MM.1S (cell line): ENCODE results near the gene UXS1.

Source experiments
- DNase-seq: peaks from one replicate; pipeline ENCODE4 v3.0.0-alpha.2; 2015
- H2AFZ ChIP-seq: fragments of 300-600 bp; sonication (generic); 2 replicates; pipeline ENCODE4 v1.6.0; 2016; ENCODE audit warnings: antibody characterized with exemption, low read length
- H3F3A ChIP-seq: fragments of 300-600 bp; sonication (generic); 2 replicates; pipeline ENCODE4 v1.6.1; 2016; ENCODE audit warnings: mild to moderate bottlenecking, antibody characterized with exemption, low read length, moderate library complexity, mixed read lengths; ENCODE audit not compliant: insufficient read depth
- H3K27ac ChIP-seq: fragments of 300-600 bp; sonication (generic); 2 replicates; pipeline ENCODE4 v1.5.1; 2016; ENCODE audit warnings: mild to moderate bottlenecking, low read length
- H3K27me3 ChIP-seq: fragments of 300-600 bp; sonication (generic); replicated peaks from 2 replicates; pipeline ENCODE4 v1.6.0; 2016; ENCODE audit warnings: low read length; ENCODE audit not compliant: insufficient read depth
- H3K36me3 ChIP-seq: fragments of 300-600 bp; sonication (generic); replicated peaks from 2 replicates; pipeline ENCODE4 v1.6.1; 2016; ENCODE audit warnings: mild to moderate bottlenecking, low read length, mixed read lengths; ENCODE audit not compliant: insufficient read depth
- H3K4me1 ChIP-seq: fragments of 300-600 bp; sonication (generic); 2 replicates; pipeline ENCODE4 v1.6.1; 2016; ENCODE audit warnings: low read length, mixed read lengths
- H3K4me2 ChIP-seq: fragments of 300-600 bp; sonication (generic); 2 replicates; pipeline ENCODE4 v1.6.0; 2016; ENCODE audit warnings: low read depth, low read length
- H3K4me3 ChIP-seq: fragments of 300-600 bp; sonication (generic); 2 replicates; pipeline ENCODE4 v1.5.1; 2016; ENCODE audit warnings: low read length, mixed read lengths
- H3K79me2 ChIP-seq: fragments of 300-600 bp; sonication (generic); 2 replicates; pipeline ENCODE4 v1.6.1; 2016; ENCODE audit warnings: mixed run types, low read length, mixed read lengths
- H3K9ac ChIP-seq: fragments of 300-600 bp; sonication (generic); 2 replicates; pipeline ENCODE4 v1.6.1; 2016; ENCODE audit warnings: low read length, mixed read lengths
- H3K9me2 ChIP-seq: fragments of 300-600 bp; sonication (generic); replicated peaks from 2 replicates; pipeline ENCODE4 v1.6.1; 2016; ENCODE audit warnings: mild to moderate bottlenecking, low read length, mixed read lengths; ENCODE audit not compliant: insufficient read depth
- H3K9me3 ChIP-seq: fragments of 300-600 bp; sonication (generic); replicated peaks from 2 replicates; pipeline ENCODE4 v1.6.1; 2016; ENCODE audit warnings: mild to moderate bottlenecking, low read length, mixed read lengths; ENCODE audit not compliant: insufficient read depth
- H4K20me1 ChIP-seq: fragments of 300-600 bp; sonication (generic); 2 replicates; pipeline ENCODE4 v1.6.1; 2016; ENCODE audit warnings: mild to moderate bottlenecking, low read length, moderate library complexity, mixed read lengths; ENCODE audit not compliant: insufficient read depth
- EZH2 ChIP-seq: fragments of 300-600 bp; sonication (generic); optimal IDR thresholded peaks from 2 replicates; pipeline ENCODE3; 2017; ENCODE audit warnings: low read depth, mild to moderate bottlenecking, antibody characterized with exemption, low read length, mixed read lengths
- EZH2phosphoT487 ChIP-seq: fragments of 300-600 bp; sonication (generic); IDR thresholded peaks from 2 replicates; pipeline ENCODE4 v1.6.1; 2018; ENCODE audit warnings: antibody characterized with exemption, low read length
- TF ChIP-seq, protein P1 (sequence below): fragments of 300-600 bp; sonication (generic); IDR thresholded peaks from 2 replicates; pipeline ENCODE4 v1.5.1; 2016; ENCODE audit warnings: antibody characterized with exemption, low read length, mixed read lengths

UXS1 gene

DNA sequence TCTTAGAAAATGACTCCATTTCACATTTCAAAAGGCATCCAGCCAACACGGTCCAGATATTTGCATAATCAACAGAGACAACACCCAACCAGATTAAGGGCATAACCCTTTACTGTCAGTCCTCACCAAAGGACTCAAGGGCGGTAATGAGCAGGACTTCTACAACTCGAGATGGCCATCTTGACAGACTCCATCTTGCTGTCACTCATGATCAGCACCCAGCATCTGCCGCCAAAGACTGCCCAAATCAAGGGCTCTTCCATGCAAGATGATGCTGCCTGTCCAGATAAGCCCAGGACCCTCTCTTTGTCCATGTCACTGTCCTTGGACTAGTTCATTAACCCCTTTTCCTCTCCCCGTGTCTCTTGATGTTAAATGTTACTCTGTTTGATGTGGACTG lies 77.9 kb downstream of the UXS1 start:
- Histone ChIP-seq H2AFZ (no peak overlapping the region), H4K20me1 (no peaks in the 10 kb centered on the region), H3K9me3 (no peaks in the 10 kb centered on the region), H3F3A (no peaks in the 10 kb centered on the region), H3K4me2 (no peak overlapping the region), H3K9me2 (no peaks in the 10 kb centered on the region), H3K27me3 (no peaks in the 10 kb centered on the region), H3K36me3 (no peaks in the 10 kb centered on the region), H3K9ac (no peak overlapping the region), H3K4me3 (no peak overlapping the region), H3K4me1 (no peaks in the 10 kb centered on the region), H3K27ac (no peak overlapping the region), H3K79me2 (no peaks in the 10 kb centered on the region)
- DNase-seq, result no peak
- TF ChIP-seq, protein P1, sequence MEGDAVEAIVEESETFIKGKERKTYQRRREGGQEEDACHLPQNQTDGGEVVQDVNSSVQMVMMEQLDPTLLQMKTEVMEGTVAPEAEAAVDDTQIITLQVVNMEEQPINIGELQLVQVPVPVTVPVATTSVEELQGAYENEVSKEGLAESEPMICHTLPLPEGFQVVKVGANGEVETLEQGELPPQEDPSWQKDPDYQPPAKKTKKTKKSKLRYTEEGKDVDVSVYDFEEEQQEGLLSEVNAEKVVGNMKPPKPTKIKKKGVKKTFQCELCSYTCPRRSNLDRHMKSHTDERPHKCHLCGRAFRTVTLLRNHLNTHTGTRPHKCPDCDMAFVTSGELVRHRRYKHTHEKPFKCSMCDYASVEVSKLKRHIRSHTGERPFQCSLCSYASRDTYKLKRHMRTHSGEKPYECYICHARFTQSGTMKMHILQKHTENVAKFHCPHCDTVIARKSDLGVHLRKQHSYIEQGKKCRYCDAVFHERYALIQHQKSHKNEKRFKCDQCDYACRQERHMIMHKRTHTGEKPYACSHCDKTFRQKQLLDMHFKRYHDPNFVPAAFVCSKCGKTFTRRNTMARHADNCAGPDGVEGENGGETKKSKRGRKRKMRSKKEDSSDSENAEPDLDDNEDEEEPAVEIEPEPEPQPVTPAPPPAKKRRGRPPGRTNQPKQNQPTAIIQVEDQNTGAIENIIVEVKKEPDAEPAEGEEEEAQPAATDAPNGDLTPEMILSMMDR, result no peak
- no peak for TF ChIP-seq EZH2
- no peak for TF ChIP-seq EZH2phosphoT487

DNA sequence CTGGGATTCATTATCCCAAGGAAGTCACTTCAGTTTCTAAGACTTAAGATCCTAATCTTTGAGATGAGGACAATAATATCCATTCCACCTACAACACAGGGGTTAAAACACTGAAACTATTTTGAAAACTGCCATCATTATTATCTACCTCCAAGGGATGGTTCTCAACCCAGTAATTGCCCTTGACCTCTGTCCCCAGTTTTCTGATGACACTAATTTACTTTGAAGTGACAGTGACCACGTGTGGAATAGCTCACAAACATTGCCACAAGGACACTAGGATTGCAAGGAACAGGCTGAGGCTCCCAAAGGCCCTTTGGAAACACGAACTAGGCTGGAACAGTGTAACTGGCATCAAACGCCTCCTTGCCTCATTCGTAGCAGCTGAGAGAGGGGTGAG lies 78.4 kb downstream of the UXS1 start:
- TF ChIP-seq, protein P1, result no peak
- TF ChIP-seq EZH2phosphoT487, result no peak
- TF ChIP-seq EZH2, result no peak
- H3K4me3 ChIP-seq, result no peak overlapping the region
- H4K20me1 ChIP-seq, result no peaks in the 10 kb centered on the region
- H3F3A ChIP-seq, result no peaks in the 10 kb centered on the region
- H3K27me3 ChIP-seq, result no peaks in the 10 kb centered on the region
- no peaks in the 10 kb centered on the region for H3K9me3 ChIP-seq
- H3K4me2 ChIP-seq, result no peak overlapping the region
- H3K9me2 ChIP-seq, result no peaks in the 10 kb centered on the region
- no peak overlapping the region for H3K9ac ChIP-seq
- H2AFZ ChIP-seq, result no peak overlapping the region
- H3K79me2 ChIP-seq, result no peaks in the 10 kb centered on the region
- no peaks in the 10 kb centered on the region for H3K4me1 ChIP-seq
- no peak overlapping the region for H3K27ac ChIP-seq
- no peak for DNase-seq
- H3K36me3 ChIP-seq, result no peaks in the 10 kb centered on the region

DNA sequence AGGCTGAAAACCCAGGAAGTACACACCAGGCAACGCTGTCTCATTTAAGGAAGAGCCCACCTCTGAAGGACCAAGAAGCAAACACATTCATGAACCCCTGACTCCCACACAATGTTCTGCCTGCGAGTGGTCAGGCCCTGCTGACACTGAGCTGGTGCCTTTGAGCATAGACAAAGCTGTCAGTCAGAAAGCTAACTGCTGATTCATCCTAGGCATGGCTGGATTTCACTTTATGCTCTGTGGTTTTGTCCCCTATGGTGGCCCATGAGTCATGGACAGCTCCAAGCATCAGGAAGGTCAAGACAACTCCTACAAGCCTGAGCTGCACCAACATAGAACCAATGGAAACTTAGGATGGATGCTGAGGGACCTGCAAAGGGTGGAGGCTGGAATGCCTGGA lies 78.9 kb downstream of the UXS1 start:
- H2AFZ ChIP-seq, result no peak overlapping the region
- H3K27me3 ChIP-seq, result no peaks in the 10 kb centered on the region
- no peaks in the 10 kb centered on the region for H3K36me3 ChIP-seq
- no peak overlapping the region for H3K27ac ChIP-seq
- no peaks in the 10 kb centered on the region for H3K79me2 ChIP-seq
- H3K4me2 ChIP-seq, result no peak overlapping the region
- no peaks in the 10 kb centered on the region for H4K20me1 ChIP-seq
- DNase-seq, result no peak
- H3F3A ChIP-seq, result no peaks in the 10 kb centered on the region
- H3K9me2 ChIP-seq, result no peaks in the 10 kb centered on the region
- TF ChIP-seq EZH2phosphoT487 (no peak), EZH2 (no peak)
- TF ChIP-seq, protein P1, result no peak
- no peak overlapping the region for H3K4me3 ChIP-seq
- H3K9me3 ChIP-seq, result no peaks in the 10 kb centered on the region
- no peak overlapping the region for H3K9ac ChIP-seq
- H3K4me1 ChIP-seq, result no peaks in the 10 kb centered on the region
